Hypothalamus (tissue), 51 donors: Measurements from ENCODE around the gene NAGPA.

ENCODE experiments used
- DNase-seq, 51 donors: peaks; one replicate each; lab custom pipeline; 2025; lab: John Stamatoyannopoulos, UW

The NAGPA gene

DNA sequence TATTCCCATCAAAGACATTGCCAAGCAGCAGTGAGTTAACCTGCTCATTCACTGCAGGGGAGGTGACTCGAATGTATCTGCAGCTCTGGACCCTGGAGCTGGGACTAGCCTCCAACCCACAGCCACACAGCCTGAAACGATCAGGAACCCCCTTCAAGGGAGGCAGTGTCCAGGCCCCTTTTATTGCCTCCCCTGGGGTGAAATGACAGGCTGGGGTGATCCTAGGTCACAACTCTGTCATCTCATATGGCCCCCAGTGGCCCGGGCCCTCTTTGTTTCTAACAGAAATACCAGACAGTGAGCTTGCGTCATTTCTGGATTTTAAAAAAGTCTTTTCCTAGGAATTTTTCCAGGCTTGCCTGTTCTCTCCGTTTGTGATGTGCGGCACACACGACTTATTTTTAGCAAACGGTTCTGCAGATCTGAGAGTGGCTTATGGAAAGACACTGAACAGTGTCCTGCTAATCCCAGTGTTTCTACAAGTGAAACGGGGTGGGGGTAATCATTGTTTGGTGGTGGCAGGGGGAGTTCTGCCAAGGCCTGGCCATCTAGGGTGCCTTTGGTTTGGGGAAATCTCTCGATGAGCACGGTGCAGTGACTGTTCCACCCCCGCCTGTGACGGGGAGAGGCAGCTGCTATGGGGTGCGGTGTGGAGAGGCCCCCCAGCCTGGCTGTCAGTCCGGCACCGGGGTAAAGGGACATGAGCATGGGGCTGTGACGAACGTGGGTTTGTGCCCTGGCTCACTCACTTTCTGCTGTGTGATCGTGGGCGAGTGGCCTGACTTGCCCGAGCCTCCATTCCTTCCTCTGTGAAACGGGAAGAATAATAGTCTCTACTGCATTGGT is 27.2 kb downstream of the NAGPA start:
- peak in 1 of 51 donors; percentile 52 for DNase-seq

DNA sequence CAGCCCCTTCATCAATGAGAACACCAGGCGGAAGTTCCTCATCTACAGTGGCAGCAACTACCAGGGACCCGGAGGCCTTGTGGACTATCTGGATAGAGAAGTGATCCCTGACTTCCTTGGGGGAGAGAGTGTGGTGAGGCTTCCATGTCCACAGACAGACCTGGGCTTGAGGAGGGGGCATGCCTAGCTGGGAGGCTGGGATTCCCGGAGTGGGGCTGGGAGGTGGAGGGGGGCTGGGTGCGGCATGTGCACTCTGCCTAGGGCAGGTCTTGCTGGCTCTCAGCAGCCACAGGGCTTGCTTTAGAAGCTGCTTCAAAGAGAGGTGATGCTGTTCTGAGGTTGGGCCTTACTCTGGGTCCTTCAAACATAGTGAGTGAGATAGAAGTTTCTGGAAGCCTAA is 27.8 kb downstream of the NAGPA start:
- DNase-seq = no peak

DNA sequence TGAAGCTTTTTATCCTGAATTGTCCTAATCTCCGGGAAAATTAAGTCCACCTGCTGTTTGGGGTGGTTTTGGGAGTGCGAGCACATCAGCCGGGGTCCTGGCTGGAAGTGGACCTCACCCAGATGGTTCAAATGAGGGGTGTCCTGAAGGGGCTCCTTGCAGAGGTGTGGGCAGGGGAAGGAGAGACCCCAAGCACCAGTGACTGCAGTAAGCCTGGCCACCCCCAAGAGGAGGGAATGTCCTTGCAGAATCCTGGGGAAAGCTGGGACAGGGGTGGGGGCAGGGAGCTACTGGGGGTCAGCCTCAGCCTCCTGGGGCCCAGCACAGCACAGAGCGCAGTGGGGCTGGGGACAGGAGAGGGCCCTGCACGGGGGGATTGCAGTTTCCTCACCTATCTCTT is 29.4 kb downstream of the NAGPA start:
- no peak for DNase-seq

DNA sequence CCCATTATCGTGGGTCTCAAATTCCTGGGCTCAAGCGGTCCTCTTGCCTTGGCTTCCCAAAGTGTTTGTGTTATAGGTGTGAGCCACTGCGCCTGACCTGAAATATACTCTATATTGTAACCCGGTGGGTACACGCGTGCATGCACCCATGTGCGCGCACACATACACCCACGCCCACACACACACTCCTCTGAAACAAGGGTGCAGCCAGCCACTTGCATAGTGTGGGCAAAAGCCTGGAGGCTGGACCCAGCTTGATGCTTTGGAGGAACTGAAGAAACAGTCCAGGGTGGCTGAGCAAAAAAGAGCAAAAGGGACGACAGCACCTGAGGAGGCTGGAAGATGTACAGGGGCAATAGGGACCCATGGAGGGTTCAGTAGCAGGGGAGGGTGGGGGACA is 29.9 kb downstream of the NAGPA start:
- DNase-seq = no peak

DNA sequence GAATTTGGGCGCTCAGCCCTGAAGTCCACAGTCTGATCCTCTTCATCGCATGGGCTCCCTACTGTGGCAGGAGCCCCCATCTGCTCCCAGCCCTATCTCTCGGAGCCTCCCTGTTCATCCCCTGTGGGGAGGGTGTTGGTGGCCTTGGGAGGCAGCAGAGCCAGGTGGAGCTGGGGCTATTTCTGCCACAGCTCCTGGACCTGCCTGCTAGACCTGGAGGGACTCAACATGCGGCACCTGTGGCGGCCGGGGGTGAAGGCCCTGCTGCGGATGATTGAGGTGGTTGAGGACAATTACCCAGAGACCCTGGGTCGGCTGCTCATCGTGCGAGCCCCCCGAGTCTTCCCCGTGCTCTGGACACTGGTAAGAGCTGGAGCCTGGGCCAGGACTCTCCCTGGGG is 30.5 kb downstream of the NAGPA start:
- no peak for DNase-seq

DNA sequence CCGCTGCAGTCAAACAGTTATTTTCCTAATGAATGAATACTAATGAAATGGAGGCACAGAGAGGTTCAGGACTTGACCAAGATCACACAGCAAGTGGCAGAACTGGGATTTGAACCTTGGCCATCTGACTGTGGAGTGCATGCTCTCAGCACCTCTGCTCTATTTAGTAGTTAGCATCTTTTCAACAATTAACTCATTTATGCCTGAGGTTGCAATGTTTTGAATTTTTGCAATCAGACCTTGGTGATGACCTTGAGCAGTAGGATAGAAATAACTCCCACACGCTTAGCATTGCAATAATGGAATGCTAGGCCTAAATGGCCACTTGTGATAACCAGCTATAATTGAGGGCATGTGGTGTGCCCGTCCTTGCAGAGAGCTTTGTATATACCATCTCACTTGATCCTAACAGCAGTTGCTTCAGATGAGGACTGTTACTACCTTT is 31.0 kb downstream of the NAGPA start:
- no peak for DNase-seq

DNA sequence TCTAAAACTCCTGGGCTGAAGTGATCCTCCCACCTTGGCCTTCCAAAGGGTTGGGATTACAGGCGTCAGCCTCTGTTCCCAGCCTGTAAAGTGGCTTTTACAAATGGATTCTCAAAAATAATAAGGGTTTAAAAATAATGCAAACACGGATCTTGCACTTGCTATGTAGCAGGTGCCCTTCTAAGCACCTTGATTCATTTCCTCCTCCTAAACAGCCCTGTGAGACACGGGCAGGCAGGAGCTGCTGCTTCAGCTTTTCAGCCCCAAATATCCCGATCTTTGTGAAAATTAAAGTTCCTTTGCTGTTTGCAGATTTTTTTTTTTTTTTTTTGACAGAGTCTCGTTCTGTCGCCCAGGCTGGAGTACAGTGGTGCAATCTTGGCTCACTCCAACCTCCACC is 31.7 kb downstream of the NAGPA start:
- no peak for DNase-seq

DNA sequence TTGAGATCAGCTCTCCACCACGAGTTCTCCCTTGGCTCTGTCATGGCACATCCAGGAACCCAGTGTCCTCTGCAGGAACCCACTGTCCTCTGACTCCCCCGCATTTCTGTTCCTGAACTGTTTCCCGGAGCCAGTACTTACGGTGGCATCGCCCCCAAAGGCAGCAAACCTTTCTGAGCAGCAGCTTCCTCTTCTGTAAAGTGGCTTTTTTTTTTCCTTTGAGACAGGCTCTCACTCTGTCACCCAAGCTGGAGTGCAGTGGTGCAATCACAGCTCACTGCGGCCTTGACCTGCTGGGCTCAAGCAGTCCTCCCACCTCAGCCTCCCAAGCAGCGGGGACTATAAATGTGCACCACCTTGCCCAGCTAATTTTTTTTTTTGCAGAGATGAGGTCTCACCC is 32.2 kb downstream of the NAGPA start:
- peak in 1 of 51 donors; percentile 49 for DNase-seq

DNA sequence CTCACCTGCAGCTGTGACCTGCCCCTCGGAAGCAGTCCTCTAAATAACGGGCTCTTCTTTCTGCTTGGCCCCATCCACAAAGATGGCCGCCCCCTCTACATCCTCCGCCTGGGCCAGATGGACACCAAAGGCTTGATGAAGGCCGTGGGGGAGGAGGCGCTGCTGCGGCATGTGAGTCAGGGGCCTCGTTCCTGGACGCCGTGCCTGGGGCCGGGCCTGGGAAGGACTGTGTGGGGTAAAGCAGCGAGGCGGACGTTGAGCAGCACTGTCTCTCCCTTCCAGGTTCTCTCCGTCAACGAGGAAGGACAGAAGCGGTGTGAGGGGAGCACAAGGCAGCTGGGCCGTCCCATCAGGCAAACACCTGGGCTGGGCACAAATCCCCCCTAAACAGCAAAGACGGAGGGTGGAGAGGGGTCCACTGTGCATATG is 33.1 kb downstream of the NAGPA start:
- DNase-seq = no peak

DNA sequence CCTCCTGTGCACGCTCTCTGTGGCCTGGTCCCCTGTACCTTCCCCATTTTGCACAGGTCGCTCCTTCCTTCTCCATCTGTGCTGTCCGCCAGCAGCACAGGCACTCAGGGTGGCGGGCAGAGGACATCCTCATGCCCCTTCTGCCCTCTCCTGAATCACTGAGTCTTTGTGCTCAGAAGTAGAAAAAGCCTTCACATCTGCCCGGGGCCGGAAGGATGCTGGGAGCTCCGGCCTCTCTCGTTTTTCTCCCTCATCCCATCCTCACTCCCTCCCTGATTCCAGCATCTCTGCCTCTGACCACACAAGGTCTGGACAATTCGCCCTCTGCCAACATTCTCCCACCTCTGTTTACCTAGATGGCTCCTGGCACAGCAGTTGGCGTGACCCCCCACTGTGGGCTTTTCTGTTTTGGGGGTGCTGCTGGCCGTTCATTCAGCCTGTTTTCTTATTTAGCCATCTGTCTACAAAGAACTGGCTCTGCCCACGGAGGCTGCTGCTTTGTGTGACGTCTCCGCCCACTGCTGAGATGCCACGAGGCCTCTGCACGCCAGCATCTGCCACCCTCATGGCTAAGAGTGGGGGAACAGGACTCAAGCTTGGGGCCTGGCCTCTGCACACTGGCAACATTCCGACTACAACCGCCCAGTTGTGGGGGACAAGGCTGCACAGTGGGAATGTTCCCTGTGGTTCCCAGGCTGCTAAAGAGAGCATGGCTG is 38.9 kb downstream of the NAGPA start:
- peak in 32 of 51 donors; percentile 18 to 80 (median 56) for DNase-seq

DNA sequence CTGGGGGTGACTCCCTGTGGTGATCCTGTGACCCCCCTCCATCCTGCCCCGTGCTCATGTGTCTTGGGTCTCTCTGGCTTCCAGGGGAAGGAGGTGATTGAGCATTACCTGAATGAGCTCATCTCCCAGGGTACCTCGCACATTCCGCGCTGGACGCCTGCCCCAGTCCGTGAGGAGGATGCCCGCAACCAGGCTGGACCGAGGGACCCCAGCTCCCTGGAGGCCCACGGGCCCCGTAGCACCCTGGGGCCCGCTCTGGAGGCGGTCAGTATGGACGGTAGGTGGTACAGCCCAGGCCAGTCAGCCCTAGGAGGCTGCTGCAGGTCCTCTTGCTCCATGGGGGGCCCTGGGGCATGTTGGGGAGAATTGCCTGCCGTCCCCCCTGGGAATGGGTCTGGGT is 42.0 kb downstream of the NAGPA start:
- DNase-seq = no peak

DNA sequence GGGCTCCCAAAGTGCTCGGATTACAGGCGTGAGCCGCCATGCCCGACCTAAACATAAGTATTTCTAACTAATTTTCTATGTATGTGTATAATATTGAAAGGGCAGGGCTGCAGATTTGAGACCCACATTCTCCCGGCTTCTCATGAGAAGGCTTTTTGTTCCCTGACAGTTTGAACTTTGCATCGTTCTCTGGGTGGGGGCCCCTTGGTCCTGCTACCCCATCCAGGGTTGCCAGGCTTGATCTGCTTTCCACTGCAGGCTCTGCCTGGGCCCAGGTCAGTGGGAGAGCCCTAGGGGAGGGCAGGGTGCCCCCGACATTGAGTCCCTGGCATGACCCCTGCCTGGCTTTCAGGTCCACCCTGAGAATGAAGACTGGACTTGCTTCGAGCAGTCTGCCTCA is 43.3 kb downstream of the NAGPA start:
- no peak for DNase-seq

DNA sequence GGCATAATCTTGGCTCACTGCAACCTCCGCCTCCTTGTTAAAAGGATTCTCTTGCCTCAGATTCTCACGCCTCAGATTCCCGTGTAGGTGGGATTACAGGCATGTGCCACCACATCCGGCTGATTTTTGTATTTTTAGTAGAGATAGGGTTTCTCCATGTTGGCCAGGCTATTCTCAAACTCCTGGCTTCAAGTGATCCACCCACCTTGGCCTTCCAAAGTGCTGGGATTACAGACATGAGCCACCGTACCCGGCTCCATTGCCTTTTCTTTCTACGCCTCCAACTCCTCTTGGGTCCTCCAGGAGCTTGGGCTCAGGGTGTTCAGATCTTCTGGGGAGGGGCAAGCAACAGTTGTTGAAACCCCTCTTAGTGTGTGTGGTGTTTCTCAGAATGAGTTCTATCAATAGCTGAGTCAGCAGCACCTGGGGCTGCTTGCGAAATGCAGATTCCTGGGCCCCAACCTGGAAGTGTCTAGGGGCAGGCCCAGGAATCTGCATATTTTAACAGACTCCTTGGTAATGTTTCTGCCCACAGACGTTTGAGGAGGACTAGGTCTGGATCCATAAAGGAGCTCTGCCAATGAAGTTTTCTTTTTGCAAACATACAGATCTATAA is 44.2 kb downstream of the NAGPA start:
- no peak for DNase-seq

DNA sequence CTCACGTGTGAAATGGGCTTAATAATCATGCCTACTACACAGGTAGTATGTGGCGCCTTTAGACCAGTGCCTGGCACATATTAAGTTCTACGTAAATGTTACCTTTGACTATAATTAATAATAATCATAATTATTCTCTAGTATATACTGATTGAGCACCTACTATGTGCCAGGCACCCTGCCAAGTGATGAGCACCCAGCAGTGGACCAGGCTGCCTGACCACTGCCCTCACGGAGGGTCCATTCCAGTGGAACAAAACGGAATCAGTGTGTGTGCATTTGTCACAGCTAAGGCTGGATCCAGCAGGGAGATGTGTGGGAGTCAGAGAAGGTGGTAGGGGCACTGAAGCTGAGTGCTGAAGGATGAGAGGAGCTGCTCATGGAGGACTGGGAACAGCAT is 45.1 kb downstream of the NAGPA start:
- DNase-seq = no peak

DNA sequence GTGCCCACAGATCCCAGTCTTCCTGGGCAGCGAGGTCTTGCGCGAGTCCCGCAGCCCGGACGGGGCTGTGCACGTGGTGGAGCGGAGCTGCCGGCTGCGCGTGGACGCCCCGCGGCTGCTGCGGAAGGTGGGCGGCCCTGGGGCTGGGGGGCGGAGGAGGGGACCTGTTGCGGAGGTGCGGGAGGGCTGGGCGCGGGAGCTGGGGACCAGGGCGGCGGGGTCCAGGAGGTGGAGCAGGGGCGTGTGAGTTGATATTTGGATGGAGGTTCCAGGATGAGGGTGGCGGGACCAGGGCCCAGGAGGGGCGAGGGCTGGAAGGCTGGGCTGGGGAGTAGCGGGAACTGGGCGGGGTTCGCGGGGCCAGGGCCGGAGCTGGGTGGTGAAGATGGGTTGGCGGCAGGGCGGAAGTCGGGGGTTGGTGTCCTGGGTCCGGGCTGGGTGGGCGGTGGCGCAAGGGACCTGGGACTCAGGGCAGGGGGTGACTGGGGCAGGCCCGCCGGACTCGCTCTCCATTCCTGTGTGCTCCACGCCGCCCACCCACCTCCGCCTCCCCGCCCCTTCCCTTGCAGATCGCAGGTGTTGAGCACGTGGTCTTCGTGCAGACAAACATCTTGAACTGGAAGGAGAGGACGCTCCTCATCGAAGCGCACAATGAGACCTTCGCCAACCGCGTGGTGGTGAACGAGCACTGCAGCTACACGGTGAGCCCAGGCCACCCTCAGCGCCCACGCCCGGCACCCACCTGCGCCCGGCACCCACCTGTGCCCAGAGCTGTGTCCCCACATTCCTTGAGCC is 46.0 kb downstream of the NAGPA start:
- no peak for DNase-seq

DNA sequence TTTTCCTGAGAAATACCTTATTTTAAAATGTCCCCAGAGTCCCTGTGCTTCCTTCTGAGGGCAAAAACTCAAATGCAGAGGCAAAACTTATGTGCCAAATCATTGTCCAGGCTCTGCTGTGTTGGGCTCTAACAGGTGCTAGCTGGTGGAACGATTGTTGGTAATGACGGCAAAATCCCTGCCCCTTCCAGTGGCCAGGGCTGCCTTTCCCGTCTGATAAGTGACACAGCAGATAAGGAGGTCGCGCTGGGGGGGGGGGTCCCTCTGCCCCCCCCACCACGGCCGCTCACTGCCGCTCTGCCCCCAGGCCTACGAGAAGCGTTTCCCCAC is 46.5 kb downstream of the NAGPA start:
- DNase-seq = no peak

DNA sequence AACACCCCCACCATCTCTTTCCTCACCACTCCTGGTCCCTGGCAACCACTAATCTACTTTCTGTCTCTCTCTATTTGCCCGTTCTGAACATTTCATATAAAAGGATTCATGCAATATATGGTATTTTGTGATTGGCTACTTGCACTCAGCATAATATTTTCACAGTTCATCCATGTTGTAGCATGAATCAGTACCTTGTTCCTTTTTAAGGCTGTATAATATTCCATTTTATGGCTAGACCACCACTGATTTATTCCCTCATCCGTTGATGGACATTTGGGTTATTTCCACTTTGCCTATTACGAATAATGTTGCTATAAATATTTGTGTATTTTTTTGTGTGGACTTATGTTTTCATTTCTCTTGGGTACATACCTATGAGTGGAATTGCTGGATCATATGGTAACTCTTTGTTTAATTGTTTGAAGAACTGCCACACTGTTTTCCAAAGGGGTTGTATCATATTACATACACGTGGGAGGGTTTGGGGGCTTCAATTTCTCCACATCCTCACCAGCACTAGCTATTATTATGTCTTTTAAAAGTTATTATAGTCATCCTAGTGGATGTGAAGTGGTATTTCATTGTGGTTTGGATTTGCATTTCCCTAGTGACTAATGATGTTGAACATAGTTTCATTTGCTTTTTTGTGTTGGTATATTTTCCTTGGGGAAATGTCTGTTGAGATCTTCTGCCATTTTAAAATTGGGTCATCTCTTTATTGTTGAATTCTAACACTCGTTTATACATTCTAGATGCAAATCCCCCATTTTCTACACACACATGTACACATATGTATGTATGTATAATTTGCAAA is 49.4 kb downstream of the NAGPA start:
- no peak for DNase-seq

DNA sequence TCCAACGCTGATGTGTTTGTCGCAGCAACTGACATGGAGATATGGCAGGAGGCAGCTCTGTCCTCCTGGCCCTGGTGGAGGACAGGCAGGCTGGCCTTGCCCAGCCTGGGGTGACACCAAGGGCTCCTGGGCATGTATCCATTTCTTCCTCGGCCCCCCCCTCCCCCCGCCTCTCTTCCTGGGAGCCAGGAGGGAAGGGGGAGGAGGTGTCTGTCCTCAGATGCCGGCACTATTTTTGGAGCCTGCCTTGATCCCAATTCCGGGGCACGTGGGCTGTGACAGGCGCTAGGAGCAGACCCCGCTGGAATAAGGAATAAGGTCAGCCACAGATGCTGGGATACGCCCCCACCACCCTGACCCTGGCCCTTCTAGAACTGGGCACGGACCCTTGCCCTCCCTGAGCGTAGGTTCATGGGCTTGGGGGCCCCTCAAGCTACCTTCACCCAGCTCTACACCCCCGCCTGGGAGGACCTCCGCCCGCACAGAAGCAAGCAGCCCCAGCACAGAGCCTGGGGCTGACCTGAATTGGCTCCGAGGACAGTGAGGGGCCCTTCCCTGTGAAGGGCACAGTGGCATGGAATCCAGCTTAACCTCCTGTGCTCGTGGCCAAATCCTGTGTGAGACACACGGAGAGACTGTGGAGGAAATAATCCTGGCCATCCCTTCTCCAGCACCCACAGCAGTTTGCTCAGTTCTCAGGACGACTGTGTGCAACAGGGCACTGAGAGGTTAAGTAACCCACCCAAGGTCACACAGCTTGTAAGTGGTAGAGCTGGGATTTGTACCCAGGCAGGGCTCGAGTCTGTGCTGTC is 51.5 kb downstream of the NAGPA start:
- peak in 7 of 51 donors; percentile 8 to 39 (median 20) for DNase-seq

DNA sequence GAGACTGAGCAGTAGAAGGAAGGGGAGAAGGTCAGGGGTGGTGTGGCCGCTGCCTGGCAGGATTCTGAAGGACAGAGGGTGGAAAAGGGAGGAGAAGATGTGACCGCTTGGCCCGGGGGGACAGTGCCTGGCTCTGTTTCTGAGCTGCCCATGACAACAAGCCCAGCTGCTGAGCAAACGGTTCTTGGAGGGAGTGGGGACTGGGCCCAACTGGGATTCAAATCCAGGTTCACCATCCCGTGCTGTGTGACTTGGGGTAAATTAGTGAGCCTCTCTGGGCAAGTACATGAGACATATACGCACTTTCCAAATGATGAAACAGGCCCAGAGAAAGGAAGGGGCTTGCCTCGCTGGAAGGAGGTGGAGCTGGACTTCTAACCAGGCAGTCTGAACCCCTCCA is 52.3 kb downstream of the NAGPA start:
- peak in 11 of 51 donors; percentile 6 to 50 (median 37) for DNase-seq
